Right hindlimb (tissue), 1 donor: ENCODE data around the gene SLC29A3.

Experiments used
- DNase-seq: peaks from one replicate; pipeline ENCODE4 v3.0.0-alpha.2; 2018

Gene SLC29A3

DNA sequence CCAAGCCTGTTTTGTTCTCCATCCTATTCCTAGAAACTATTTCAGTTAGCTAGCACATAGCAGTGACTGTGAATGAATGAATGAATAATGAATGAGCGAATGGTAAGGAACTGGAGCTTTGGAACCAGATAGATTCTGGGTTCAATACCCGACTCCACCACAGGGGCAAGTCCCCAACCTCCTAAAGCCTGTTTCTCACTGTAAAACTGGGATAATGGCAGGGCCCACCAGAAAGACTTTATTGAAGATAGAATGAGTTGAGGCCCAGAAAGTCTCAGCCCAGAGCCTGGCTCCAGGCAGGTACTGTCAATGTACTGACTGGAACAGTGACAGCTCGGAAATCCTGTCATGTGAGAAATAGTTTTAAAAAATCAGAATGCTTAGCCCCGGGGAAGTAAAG lies 76.6 kb downstream of the SLC29A3 start:
- no peak for DNase-seq

DNA sequence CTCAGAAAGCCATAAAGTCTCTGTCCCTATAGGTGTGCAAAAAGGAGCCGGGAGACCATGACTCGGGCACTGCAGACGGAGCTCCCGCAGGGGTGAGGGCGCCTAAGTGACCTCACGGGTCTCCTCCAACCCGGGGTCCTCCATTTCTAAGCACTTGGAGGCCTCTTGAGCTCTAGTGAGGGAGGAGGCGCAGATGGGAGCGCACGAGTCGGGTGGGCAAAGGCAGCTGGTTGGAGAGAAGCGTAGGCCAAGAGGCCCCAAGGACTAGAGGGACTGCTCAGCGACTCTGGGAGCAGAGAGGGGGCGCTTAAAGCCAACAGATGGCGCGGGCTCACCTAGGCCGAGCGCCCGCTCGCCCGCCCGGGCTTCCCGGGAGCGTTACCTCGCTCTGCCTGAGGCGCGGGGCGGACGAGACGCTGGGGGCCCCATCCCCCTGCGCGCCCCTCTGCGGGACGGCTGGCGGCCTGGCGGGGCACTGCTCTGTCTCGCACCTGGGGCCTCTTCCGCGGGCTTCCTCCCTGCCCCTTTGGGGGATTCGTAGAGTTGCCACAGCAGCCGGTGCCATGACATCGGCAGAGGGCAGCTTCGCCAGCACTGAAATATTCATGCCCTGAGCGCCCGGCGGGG lies 77.1 kb downstream of the SLC29A3 start:
- DNase-seq: peak; percentile 77

- peak; percentile 67 for DNase-seq
These were observed 77.7 kb downstream of the SLC29A3 start, which contains the start of gene CDH23 for GRCh38 chr10:71396711-71397295. TSS of gene CDH23 (plus strand) at chr10:71396920. CDS start at chr10:71439832, 42,912 bp downstream.

GRCh38 chr10:71397296-71398212 lies 78.5 kb downstream of the SLC29A3 start:
- DNase-seq: peak; percentile 33

- no peak for DNase-seq
These were observed 79.9 kb downstream of the SLC29A3 start for GRCh38 chr10:71398976-71399375.

- no peak for DNase-seq
These were observed 80.9 kb downstream of the SLC29A3 start for GRCh38 chr10:71399946-71400345.

DNA sequence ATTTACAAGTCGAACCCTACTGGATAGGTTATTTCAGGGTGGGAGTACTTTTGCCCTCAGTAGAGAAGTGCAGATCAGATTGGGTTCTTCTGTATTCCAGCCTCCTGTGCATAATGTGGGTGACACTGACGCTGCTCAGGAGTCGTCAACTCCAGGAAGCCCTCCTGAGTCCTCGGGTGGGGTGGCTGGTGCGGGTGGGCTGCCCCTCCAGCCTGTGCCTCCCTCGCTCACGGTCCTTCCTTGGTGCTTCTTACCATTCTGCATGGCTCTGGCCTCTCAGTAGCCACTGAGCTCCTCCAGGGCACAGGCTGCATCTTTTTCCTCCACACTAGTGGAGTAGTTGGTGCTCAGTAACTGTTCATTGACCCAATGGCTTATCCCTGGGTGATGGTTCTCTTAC lies 82.0 kb downstream of the SLC29A3 start:
- DNase-seq: no peak

GRCh38 chr10:71402005-71402404 lies 82.9 kb downstream of the SLC29A3 start:
- no peak for DNase-seq

GRCh38 chr10:71404503-71405295 lies 85.6 kb downstream of the SLC29A3 start:
- DNase-seq: no peak

DNA sequence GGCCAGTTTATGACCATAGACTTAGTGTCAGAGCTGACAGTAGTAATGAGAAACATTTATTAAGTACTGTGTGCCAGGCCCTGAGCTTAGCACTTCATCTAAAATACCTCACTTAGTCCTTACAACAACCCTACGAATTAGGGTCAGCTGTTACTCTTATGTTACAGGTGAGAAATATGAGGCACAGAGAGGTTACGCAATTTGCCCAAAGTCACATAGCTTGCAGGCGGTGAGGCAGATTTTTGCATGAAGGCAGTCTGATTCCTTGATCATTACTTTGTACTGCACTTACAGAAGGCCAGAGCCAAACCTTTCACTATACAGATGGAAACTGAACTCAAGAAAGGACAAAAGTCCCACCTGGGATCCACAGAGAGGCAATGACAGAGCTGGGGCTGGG lies 87.8 kb downstream of the SLC29A3 start:
- no peak for DNase-seq

DNA sequence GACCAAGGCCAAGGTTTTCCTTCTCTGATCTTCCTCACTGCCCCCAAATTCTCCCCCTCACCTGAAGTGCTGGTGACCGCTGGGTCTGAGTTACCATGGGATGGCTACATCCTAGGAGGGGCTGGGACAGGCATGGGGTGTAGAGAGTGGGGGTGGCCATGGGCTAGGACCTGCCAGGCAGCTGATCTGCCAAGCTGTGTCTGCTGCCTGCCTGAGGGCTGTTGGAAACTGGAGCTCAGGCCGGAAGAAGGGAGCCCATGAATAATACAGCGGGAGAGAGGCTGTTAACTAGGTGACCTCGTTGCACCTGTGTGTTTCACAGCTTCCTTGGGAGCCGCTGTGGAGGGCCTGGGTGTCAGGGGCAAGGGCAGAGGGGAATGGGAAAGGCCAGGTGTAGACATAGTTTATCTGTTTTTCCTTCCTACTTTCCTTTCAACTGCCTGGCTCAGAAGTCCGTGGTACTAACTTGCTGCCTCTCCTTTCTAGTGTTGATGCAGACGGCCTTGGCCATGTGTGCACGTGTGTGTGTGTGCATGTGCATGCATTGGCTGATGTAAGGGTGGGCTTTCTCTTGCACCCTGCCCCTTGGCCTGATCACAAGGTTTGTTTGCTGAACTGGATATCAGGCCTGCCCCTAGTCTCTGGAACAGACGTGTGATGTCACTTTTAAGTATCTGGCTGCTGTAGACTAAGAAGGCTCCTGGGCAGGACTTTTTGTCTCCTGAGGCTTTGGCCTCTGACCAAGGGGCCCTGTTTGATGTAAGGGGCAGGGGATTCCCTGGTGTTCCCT lies 89.6 kb downstream of the SLC29A3 start:
- no peak for DNase-seq

DNA sequence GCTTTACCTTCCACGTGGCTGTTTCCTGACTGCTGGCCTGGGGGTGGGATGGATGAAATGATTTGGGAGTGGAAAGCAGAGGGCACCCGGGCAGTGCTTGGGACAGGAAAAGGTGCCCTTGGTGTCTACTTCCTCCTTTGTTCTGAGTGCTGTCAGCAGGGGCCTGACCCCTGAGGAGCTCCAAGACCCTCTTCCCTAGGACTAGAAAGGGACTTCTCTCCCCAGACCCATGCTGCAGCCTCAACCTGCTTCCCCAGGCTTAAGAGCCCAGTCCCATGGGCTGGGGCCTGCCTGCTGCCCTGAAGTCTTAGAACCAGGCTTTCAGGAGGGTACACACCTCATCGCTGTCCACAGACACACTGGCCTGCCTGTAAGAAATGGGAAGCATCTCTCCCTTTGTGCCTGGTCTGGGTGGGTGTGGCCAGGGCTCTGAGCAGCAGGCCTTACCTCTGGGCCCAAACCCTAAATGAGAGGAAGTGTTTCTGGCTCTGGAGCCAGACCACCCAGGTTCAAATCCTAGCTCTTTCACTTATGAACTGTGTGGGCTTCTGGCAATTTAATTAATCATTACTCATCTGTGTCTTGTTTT lies 90.6 kb downstream of the SLC29A3 start:
- no peak for DNase-seq
